Ureter (tissue), 1 donor: ENCODE data around the gene UTS2. TPM values are rescaled to one million over a fixed set of nuclear protein-coding genes. Genes with fewer than 3 reads are reported as not detected.

Experiments used
- DNase-seq: peaks from one replicate; pipeline ENCODE4 v3.0.0-alpha.2; 2020; ENCODE audit warnings: low spot score
- total RNA-seq: library from RNA; stranded (reverse); gene quantifications from one replicate; pipeline ENCODE4 v1.2.4, GENCODE V29; 2023
- donor health status: DM: yes; HTN: yes; CAD: no.

Gene UTS2
- total RNA-seq, 1 donor from 2014 or later: not detected

GRCh38 chr1:7813677-7814373 lies 39.0 kb downstream of the UTS2 start:
- no peak for DNase-seq

- DNase-seq: no peak
These were observed 41.4 kb downstream of the UTS2 start for GRCh38 chr1:7811476-7811875.

GRCh38 chr1:7810395-7810794 lies 42.5 kb downstream of the UTS2 start:
- DNase-seq: no peak

- DNase-seq: no peak
These were observed 43.1 kb downstream of the UTS2 start for GRCh38 chr1:7809742-7810141.

GRCh38 chr1:7808253-7808844 lies 44.5 kb downstream of the UTS2 start:
- no peak for DNase-seq

GRCh38 chr1:7805460-7805859 lies 47.4 kb downstream of the UTS2 start:
- no peak for DNase-seq

Other genes with a start within 250 kb of the UTS2 start
- 113 TPM for gene VAMP3, start 81.8 kb downstream of the UTS2 start, total RNA-seq
- 33.3 TPM for gene PER3, start 68.8 kb downstream of the UTS2 start, total RNA-seq
- 0.18 TPM for gene TNFRSF9, start 87.8 kb upstream of the UTS2 start, total RNA-seq
- 271 TPM for gene PARK7, start 108.6 kb upstream of the UTS2 start, total RNA-seq
- gene ERRFI1, start 173.2 kb upstream of the UTS2 start, total RNA-seq: 62.3 TPM